Bone marrow (tissue), 2 donors: ENCODE measurements around the gene SCNN1B.
"Not testable (repeated sequence)": the region's sequence is repeated elsewhere in the genome, so short reads cannot be mapped to it uniquely, and the experiment has no call there.

Source experiments
- DNase-seq, 2 donors: peaks; one replicate each; lab custom pipeline; 2025; lab: John Stamatoyannopoulos, UW

Gene SCNN1B

DNA sequence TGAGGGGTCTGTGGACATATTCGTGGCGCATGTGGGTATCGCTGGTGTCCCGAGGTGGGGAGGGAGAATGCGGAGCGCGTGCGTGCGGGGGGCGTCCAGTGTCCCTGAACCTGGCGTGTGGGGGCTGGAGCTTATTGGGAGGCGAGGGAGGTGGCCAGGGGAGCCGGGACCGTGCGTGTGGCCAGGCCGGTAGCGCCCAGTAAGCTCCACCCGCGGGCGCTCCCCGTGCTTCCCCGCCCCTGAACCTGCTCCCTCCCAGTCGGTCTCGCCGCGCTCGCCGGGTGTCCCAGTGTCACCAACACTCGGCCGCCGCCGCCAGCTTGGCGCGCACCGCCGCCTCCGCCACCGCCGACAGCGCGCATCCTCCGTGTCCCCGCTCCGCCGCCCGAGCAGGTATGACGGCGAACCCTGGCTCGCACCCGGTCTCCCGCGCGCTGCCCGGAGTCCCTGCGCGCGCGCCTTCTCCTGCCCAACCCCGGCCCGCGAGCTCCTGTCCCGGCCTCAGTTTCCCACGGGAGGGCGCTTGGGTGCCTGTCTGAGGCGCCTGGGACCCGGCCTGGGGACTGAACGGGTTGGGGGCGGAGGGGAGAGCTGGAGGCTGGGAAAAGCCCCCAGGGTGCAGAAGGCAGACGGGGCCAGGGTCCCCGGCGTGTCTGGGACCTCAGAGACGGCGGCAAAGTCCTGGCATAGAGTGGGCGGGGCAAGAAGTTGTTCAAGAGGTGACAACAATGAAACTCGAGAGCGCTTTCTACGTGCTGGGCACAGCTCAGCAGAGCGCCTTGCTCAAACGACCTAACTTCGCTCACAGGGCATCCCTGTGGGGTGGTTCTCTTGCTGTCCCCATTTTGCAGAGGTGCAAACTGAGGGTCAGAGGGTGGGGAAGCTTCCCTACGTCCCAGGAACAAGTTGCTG is at the start of gene SCNN1B:
Gene SCNN1B, plus strand, starts transcription at position 258 of the 912 bp plus-strand sequence. CDS start 46,298 bp downstream, outside the sequence.
- no peak for DNase-seq

GRCh38 chr16:23252310-23252709 is 49.8 kb upstream of the SCNN1B start:
- DNase-seq, result no peak

DNA sequence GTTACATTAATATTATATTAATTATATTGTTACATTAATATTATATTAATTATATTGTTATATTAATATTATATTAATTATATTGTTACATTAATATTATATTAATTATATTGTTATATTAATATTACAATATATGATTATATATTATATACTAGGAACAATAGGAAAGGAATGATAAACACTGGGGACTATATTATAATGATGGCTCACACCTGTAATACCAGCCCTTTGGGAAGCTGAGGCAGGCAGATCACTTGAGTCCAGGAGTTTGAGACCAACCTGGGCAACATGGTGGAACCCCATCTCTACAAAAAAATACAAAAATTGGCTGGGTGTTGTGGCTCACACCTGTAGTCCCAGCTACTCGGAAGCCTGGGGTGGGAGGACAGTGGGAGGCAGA is 48.5 kb upstream of the SCNN1B start:
- not testable (repeated sequence) for DNase-seq

- DNase-seq, result no peak
These were observed 47.8 kb upstream of the SCNN1B start for GRCh38 chr16:23254338-23254737.

GRCh38 chr16:23255000-23255399 is 47.1 kb upstream of the SCNN1B start:
- DNase-seq, result no peak

- DNase-seq, result no peak
These were observed 45.7 kb upstream of the SCNN1B start for GRCh38 chr16:23256440-23256839.

- DNase-seq, result no peak
These were observed 44.4 kb upstream of the SCNN1B start for GRCh38 chr16:23257682-23258081.

GRCh38 chr16:23258919-23259237 is 43.2 kb upstream of the SCNN1B start:
- no peak for DNase-seq

DNA sequence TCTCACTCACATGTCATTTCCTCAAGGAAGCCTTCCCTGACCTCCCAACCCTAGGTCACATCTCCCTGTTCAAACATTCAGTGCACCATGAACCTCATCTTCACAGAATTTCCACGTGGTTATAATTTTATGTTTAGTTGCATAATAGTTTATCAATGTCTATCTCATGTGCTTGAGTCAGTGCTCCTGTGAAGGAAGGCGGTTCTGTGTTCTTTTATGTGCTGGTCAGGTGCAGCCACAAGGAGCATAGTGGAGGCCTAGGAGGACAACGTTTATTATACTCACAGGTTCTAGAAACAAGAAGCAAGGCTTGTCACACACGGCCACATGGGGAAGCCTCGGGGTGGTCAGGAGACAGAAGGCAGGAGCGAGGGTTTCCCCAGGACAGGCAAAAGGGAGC is 34.5 kb upstream of the SCNN1B start:
- no peak for DNase-seq

- DNase-seq, result no peak
These were observed 33.5 kb upstream of the SCNN1B start for GRCh38 chr16:23268561-23268960.

DNA sequence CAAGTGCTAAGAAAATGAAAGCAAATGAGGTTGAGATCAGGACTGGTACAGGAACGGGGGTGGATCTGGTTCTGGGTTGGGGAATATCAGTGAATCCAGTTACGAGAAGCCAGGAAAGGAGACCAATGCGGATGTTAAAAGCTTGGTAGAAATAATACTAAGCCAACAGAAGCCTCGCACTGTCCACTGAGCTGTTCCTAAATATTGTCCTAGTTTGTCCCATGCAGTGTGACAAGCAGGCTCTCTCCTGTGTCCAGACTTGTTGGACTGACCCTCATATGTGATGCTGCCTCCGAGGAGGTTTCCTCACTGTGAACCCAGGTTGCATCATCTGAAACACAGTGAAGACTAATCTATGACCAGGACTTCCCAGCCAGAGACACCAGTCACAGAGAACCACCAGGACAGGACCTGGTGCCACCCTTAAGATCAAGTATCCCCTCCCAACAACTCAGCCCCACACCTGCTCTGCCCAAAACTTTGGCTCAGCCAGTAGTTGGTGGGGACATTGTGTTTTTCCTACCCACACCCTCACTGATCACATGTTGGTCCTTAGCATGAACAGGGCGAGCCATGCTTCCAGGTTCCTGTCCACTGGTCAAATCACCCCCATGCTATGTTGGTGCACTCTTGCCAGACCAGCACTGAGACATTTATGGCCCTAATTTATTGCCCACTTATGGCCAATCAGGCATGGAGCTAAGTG is 32.7 kb upstream of the SCNN1B start:
- no peak for DNase-seq

GRCh38 chr16:23270654-23271053 is 31.4 kb upstream of the SCNN1B start:
- DNase-seq, result no peak

GRCh38 chr16:23274968-23275367 is 27.1 kb upstream of the SCNN1B start:
- DNase-seq, result no peak

DNA sequence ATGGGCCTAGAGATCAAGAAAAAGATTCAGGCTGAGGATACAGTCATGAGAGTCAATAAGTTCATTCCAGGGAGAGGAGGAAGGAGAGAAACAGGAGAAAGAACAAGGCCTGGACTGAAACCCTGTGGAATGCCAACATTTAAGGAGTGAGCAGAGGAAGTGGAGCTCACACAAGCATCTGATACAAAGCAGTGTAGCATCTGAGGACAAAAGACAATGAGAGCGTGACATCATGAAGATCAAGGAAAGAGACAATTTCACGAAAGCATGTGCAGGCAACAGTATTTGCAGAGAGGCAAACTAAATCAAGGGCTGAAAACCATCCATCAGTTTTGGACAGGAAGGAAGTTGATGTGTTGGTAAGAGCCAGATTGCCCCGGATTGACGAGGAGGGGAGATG is 25.3 kb upstream of the SCNN1B start:
- no peak for DNase-seq

DNA sequence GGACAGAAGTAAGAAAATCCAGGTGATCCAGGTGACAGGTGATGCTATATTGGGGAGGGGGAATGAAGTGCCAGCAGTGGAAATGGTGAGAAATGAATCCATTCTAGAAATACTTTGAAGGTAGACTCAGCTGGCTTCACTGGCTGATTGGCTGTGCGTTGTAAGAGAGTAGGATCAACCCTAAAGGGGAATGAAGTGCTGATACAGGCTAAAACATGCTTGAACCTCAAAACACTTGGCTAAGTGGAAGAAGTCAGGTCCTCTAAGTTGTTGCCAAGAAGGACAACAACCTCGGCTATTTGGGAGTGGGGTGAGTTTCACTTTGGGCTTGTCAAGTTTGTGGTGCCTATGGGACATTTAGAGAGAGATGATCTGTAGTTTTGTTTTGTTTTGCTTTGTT is 24.1 kb upstream of the SCNN1B start:
- no peak for DNase-seq

- DNase-seq, result no peak
These were observed 22.4 kb upstream of the SCNN1B start for GRCh38 chr16:23279721-23280153.

- DNase-seq, result no peak
These were observed 21.6 kb upstream of the SCNN1B start for GRCh38 chr16:23280483-23280967.

DNA sequence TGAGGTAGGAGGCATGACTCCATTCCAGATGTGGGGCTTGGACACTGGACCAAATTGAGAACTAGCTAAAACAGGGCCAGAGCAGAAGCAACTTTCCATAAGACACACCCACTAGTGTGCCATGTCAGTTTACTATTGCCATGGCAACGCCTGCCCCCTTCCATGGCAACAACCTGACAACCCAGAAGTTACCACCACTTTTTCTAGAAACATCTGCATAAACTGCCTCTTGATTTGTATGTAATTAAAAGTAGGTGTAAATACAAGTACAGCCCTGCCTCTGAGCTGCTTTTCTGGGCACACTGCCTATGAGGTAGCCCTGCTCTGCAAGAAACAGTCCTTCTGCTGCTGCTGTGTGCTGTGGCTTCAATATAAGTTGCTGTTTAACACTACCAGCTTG is 19.5 kb upstream of the SCNN1B start:
- no peak for DNase-seq

GRCh38 chr16:23283571-23283970 is 18.5 kb upstream of the SCNN1B start:
- DNase-seq, result no peak

GRCh38 chr16:23284584-23284983 is 17.5 kb upstream of the SCNN1B start:
- no peak for DNase-seq

DNA sequence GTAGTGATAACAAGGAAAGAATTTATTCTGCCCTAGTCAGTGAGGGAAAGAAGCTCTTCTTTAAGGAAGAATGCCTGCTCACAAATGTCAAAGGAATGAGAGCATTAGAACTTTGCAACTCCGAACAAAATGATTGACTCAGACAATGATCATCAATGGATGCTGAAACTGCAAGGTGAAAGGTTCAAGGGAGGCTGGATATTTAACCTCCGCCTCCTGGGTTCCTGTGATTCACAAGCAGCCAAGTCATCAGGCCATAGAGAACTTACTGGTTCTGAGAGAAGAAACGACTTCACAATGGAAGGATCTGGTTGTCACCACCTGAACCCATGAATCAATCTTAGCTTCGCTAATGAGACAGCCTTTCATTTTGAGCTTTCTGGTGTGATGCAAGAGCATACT is 16.0 kb upstream of the SCNN1B start:
- no peak for DNase-seq

- DNase-seq, result no peak
These were observed 13.9 kb upstream of the SCNN1B start for GRCh38 chr16:23288209-23288608.
